Dermis microvascular lymphatic vessel endothelial cell (primary cell): ENCODE data around the gene TENM3. TPM values are rescaled to one million over a fixed set of nuclear protein-coding genes. Genes with fewer than 3 reads are reported as not detected.
"Not testable (repeated sequence)": the region's sequence is repeated elsewhere in the genome, so short reads cannot be mapped to it uniquely, and the experiment has no call there.

Experiments used
- DNase-seq, 2 donors: peaks; one replicate each; pipeline versions ENCODE4 v3.0.0 to v3.0.0-alpha.2; 2010; ENCODE audit warnings: low read depth in 2 of 2
- total RNA-seq: library from RNA; depleted of rRNA; stranded (reverse); fragments of >200 nt; gene quantifications from 2 replicates; pipeline ENCODE4 v1.2.1, GENCODE V29; 2014

The TENM3 gene
- total RNA-seq, 1 donor from 2014 or later, result 10.3 TPM

- no peak for DNase-seq
Observed at GRCh38 chr4:182227611-182228010, 15.6 kb upstream of the TENM3 start.

GRCh38 chr4:182228991-182229577, 14.1 kb upstream of the TENM3 start:
- no peak for DNase-seq

- DNase-seq, result no peak
Observed at GRCh38 chr4:182230256-182230655, 12.9 kb upstream of the TENM3 start.

DNA sequence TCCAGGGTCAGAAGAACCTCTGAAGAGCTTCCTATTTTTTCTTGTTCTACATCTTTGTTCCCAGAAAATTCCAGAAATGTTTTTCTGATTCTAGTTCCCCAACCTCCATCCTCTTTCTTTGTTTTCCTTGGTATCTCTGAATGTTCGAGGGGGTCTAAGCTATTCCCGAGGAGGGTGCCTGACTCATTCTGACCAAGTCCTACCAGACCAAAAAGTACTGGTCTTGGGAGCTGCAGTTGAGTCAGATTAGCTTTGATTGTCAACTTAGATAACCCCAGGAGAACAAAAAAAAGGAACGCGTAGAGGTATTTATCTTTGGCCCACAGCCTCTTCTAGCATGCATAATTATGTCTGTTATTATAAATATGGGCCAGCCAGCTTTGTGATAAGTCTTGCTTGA, 12.1 kb upstream of the TENM3 start:
- DNase-seq, result no peak

DNA sequence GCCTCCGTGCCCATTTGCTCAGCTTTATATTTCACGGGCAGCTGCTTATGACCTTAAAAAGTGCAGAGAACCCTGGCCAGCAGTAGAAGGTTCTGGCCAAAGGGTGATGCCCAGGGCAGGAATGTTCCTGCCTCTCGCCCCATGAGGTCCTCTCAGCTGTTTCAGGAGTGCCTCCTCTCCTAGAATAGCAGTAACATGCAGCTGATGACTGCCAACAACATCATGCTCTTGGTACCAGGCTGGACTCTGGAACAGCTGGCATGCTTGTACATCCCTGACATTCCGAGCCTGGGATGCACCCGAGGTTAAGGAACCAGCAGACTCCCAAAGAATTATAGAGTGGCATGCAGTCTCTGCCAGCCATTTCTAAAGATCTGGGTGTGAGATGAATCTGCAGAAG, 11.7 kb upstream of the TENM3 start:
- DNase-seq, result no peak

GRCh38 chr4:182233310-182234090, 9.7 kb upstream of the TENM3 start:
- DNase-seq, result no peak

DNA sequence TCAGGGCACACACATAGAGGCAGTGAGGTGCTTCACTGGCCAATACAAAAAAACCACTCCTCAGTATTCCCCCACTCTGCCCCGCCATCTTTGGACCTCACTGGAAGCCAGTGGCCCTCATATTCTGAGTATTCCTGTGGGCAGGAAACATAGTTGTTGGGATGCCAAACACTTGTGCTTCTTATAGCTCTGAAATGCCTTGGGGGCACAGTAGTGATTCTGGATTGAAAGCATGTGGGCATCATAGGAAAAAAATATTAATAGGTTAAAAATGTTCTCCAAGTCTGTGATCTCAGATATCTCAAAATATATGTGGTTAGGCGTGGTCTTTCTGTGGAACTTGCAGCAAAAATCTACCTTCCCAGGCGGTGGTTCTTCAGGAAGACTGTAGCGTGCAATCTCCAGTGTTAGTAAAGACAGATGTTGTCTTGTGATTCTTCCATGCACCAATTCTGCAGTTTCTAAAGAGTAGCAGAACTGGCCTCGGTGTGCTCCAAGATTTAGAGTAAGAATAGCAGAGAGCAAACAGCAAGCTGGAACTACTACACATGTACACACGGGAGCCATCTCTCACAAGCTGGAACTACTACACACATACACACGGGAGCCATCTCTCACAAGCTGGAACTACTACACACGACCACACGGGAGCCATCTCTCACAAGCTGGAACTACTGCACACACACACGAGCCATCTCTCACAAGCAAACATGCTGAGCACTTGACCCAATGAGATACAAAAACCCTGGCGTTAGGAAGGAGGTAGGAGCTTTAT, 8.0 kb upstream of the TENM3 start:
- no peak for DNase-seq

DNA sequence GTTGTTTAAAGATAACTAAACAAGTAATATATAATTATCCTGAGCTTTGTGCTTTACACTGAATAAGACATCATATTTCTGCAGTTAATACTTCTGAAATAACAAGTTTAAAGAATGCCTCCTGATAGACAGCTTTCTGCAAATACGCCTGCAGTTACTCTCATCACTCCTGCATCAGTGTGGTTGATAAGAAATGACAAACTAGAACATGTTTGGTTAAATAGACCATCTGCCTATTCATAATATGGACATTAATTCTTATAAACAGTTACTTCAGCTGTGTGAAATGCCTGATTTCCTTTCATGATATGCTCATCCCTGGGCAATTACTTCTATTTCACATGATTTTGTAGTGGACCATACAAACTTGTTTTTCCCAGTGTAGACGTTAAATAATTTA, 7.0 kb upstream of the TENM3 start:
- no peak for DNase-seq

DNA sequence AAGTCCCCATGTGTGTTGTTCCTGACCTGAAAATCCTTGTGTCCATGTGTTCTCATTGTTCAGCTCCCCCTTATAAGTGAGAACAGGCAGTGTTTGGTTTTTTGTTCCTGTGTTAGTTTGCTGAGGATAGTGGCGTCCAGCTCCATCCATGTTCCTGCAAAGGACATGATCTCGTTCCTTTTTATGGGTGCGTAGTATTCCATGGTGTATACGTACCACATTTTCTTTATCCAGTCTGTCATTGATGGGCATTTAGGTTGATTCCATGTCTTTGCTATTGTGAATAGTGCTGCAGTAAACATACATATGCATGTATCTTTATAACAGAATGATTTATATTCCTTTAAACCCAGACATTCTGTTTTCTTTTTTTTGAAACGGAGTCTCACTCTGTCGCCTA, 6.2 kb upstream of the TENM3 start:
- DNase-seq, result not testable (repeated sequence)

DNA sequence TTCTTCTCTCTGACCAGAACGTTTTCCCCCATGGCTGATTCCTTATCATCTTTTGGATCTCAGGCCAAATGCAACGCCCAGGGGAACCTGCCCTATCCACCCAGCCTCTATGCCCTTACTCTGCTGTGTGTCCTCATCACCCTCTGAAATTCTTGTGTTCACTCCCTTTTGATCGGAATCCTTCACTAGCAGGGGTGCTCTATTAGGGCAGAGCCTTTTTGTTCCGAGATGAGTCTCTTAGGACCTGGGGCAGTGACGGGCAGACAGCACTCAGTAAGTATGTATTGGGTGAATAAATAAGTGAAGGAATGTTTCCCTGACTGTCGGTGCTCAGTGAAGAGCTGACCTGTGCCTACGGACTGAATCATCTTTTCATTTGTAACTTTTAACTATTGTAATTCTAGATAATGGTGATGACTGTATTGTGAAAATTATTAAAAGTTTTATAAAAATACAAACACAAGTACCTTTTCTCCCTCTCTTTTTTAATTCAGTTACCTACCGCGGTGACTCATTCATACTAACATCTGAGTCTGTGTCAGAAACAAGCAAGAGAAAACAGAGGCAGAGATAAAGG, 4.8 kb upstream of the TENM3 start:
- no peak for DNase-seq

- DNase-seq, result no peak
Observed at GRCh38 chr4:182240161-182241130, 2.8 kb upstream of the TENM3 start.

GRCh38 chr4:182242260-182242659, 942 bp upstream of the TENM3 start:
- not testable (repeated sequence) for DNase-seq

GRCh38 chr4:182242787-182243186, 415 bp upstream of the TENM3 start:
- no peak for DNase-seq

GRCh38 chr4:182245041-182245440, 1.8 kb downstream of the TENM3 start:
- DNase-seq, result no peak

DNA sequence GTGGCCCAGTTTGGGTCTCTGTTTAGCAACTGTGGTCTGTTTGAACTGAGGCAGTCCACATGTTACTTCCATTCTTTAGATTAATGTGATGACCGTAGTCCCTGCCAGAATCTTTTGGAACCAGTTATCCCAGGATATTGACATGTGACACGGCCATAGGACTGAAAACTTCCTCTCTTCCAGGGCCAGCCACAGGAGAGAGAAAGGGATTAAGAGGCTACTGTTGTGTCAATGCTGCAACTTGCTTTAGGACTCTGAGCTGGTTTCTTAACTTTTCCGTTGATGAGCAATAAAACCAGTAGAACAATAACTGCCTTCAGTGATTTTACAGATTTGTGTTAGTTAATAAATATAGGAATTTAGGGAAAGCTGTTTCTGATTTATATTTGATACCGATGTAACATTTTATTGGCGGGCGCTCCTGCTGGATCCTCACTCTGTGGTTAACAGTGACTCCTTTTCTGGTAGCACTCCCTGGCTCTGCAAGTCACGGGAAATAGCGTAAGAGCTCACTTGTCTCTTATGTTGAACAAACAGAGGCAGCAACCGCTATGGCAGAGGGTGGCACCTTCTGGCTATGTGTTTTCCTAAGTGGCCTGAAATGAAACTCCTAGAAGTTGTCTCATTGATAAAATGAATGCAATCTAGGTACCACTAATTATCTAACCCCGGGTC, 2.5 kb downstream of the TENM3 start:
- DNase-seq, result no peak

GRCh38 chr4:182246401-182247205, 3.4 kb downstream of the TENM3 start:
- no peak for DNase-seq

DNA sequence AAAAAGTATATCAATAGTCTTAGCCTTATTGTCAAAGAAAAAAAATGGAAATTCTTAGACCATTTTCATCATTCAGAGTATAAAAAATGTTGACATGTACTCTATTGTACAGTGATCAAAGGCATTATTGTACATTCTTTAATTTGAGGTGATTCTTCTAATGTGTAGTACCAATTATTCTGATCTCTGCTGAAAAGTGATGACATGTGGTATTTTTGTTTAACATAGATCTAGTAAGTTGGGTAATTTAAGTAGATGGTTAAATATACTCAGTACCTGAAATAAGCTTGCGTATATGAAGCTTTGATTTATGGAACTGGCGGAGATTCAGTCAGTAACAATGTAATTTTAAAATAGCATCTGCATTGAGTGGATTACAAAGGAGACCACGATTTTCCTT, 5.1 kb downstream of the TENM3 start:
- no peak for DNase-seq

DNA sequence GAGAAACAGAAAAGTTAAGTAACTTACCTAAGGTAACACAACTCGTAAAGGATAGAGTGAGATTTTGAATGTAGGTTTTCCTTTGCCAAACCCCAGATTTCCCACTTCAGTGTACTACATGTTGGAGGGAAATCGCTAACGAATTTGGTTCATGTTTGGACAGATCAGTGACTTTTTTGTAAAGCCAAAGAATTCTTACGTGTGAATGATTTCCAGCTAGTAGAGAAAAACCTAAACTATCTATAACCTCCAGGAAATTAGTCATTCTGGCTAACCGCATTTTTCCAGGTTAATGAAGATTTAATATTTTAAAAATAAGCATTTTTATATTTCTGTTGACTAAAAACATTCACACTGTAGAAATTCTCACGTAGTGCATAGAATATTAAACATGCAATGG, 7.2 kb downstream of the TENM3 start:
- DNase-seq, result no peak

- DNase-seq, result no peak
Observed at GRCh38 chr4:182251116-182251515, 7.9 kb downstream of the TENM3 start.

DNA sequence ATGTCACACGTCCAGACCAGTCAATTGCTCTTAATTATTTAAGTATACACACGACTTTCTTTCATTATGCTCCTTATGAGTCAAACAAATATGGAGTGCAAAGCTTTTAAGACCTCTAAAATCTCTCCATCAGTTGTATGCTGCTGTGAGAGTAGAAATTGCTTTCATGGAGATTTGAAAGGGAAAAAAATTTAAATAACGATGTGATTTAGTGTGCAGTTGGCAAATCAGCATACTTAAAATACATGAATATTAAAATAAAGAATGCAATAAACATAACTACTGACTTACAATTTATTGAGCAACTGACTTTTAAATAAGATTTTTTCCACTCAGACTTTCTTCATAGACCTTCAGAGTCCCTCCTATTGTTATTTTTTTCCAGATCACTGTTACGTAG, 9.0 kb downstream of the TENM3 start:
- no peak for DNase-seq
